H1 (cell line): Measurements from ENCODE around the gene HEATR1. TPM values are rescaled to one million over a fixed set of nuclear protein-coding genes. Genes with fewer than 3 reads are reported as not detected.

Experiments used
- polyA plus RNA-seq, 7 experiments: library from polyadenylated mRNA; depleted of rRNA in 3 of 7; stranded (reverse) in 5 of 7; unstranded in 2 of 7; fragments of >200 nt in 5 of 7; fragments of 200-250 nt in 2 of 7; gene quantifications; 1 replicate in 5 of 7; 2 replicates in 1 of 7; 4 replicates in 1 of 7; pipeline versions ENCODE4 v1.2.1 to v1.2.3, GENCODE V29; 2011 to 2013; ENCODE audit warnings: missing spikeins in 2 of 7, mixed read lengths in 2 of 7
- total RNA-seq: library from RNA; stranded (reverse); fragmentation: NEBNext Ultra II Directional; extraction: Animal tissue kit (Norgen Biotek cat#: 25700); gene quantifications from 2 replicates; pipeline ENCODE4 v1.2.1, GENCODE V29; 2021

Gene HEATR1
- total and polyA plus RNA-seq, 2 of the 8 experiments (the other 6 are each of a cell fraction or from before 2014, with no cell fraction given) = 13.0 to 95.8 TPM

Other genes starting within 250 kb of the HEATR1 start
- 6.1 and 7.0 TPM in 2 replicates for gene EDARADD, start 210.2 kb downstream of the HEATR1 start, total RNA-seq
- gene EDARADD, start 210.2 kb downstream of the HEATR1 start, polyA plus RNA-seq (2011; rRNA removed) = 3.4 and 3.6 TPM in 2 replicates
- gene LGALS8, start 80.5 kb downstream of the HEATR1 start, total RNA-seq = 11.6 and 15.3 TPM in 2 replicates
- 5.5 and 7.2 TPM in 2 replicates for gene LGALS8, start 80.5 kb downstream of the HEATR1 start, polyA plus RNA-seq (2011; rRNA removed)
- 3.4 and 4.1 TPM in 2 replicates for gene ACTN2, start 82.0 kb upstream of the HEATR1 start, total RNA-seq
- gene ACTN2, start 82.0 kb upstream of the HEATR1 start, polyA plus RNA-seq (2011; rRNA removed) = 1.9 and 2.4 TPM in 2 replicates
- gene MTR, start 190.8 kb upstream of the HEATR1 start, total RNA-seq = 24.2 and 27.4 TPM in 2 replicates
- gene MTR, start 190.8 kb upstream of the HEATR1 start, polyA plus RNA-seq (2011; rRNA removed) = 4.4 and 4.8 TPM in 2 replicates